OCI-LY3 (cell line): ENCODE results near the gene ZNF816.

ENCODE experiments used
- CTCF ChIP-seq: fragments of 200-600, 300-600 bp; sonication (generic); IDR thresholded peaks from 2 replicates; pipeline ENCODE4 v1.5.1; 2014; ENCODE audit warnings: antibody characterized with exemption, low read length, low read depth
- EZH2phosphoT487 ChIP-seq: fragments of 200-600 bp; shearing (Covaris generic); IDR thresholded peaks from 2 replicates; pipeline ENCODE4 v1.6.1; 2018; ENCODE audit warnings: antibody characterized with exemption, mixed run types, low read depth

GRCh38 chr19:53002479-53002878 lies 39.8 kb upstream of the ZNF816 start:
- TF ChIP-seq CTCF (no peak), EZH2phosphoT487 (no peak)
